ENCODE results near the gene DCAF7. TPM values are rescaled to one million over a fixed set of nuclear protein-coding genes. Genes with fewer than 3 reads are reported as not detected.

Gene DCAF7
- total RNA-seq, 1 experiment from 2014 or later, result 60.4 TPM

- BruUV-seq (replicated peaks), result no TSS peak
- no peaks in the 10 kb centered on the region for H3K9me3 ChIP-seq (ENCODE audit: control insufficient read depth, insufficient read depth, low read depth, low read length)
These were observed 81.3 kb downstream of the DCAF7 start for GRCh38 chr17:63631626-63632025.

DNA sequence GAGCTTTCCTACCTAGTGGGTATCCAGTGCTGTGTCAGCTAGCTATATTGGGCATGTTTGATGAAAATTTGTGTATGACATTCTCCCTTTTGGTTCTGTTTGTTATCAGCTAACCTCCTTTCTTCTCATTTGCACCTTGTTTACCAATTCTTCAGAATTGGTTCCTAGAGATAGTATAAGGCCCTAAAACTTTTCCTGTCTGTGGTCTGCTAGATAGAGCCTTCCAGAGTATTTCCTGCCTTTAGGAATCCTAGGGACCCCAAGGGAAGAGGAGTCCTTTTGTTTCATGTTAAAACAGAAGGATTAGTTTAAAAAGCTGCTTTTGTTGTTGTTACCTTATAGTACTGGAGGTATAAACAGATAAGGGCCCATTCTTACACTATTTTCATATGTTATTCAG lies 83.5 kb downstream of the DCAF7 start:
- Histone ChIP-seq H3K27me3 (ENCODE audit: control insufficient read depth, insufficient read depth, low read length) (no peaks in the 10 kb centered on the region), H3K27ac (ENCODE audit: low read length) (no peak overlapping the region), H3K9me3 (ENCODE audit: control insufficient read depth, insufficient read depth, low read depth, low read length) (no peaks in the 10 kb centered on the region), H3K4me3 (ENCODE audit: low read depth in 2 of 2, low read length in 2 of 2) (no peak overlapping the region), H3K36me3 (ENCODE audit: control insufficient read depth, insufficient read depth, low read length) (no peaks in the 10 kb centered on the region; the same call in 1 of the 2 replicates), H3K4me1 (ENCODE audit: control insufficient read depth, insufficient read depth, low read length) (no peaks in the 10 kb centered on the region)
- in situ Hi-C loops (cut with HindIII; ENCODE audit: low pct_unique_long_range_greater_than_20kb, low sequenced_read_pairs) (no loop called here), intact Hi-C loops (cut with micrococcal nuclease; ENCODE audit: unreplicated experiment) (no loop called here)
- POLR2A ChIA-PET, result no interaction called here
- no peak for TF ChIP-seq POLR2AphosphoS5 (IDR thresholded peaks at IDR 0.05; ENCODE audit: low read depth, low read length)
- ATAC-seq (no peak), DNase-seq (ENCODE audit: low read depth, low spot score) (no peak)
- CTCF ChIA-PET, result no interaction called here
- no TSS peak for BruUV-seq (replicated peaks)

More at GRCh38 chr17:63631626-63632025, 81.3 kb downstream of the DCAF7 start:
- Histone ChIP-seq H3K27me3 (ENCODE audit: control insufficient read depth, insufficient read depth, low read length) (no peaks in the 10 kb centered on the region), H3K27ac (ENCODE audit: low read length) (no peak overlapping the region), H3K4me3 (ENCODE audit: low read depth in 2 of 2, low read length in 2 of 2) (no peak overlapping the region), H3K4me1 (ENCODE audit: control insufficient read depth, insufficient read depth, low read length) (peaks cover under 1% of the 10 kb centered on the region), H3K36me3 (ENCODE audit: control insufficient read depth, insufficient read depth, low read length) (no peaks in the 10 kb centered on the region; the same call in 1 of the 2 replicates)
- ChIA-PET POLR2A (no interaction called here), CTCF (no interaction called here)
- in situ Hi-C loops (cut with HindIII; ENCODE audit: low pct_unique_long_range_greater_than_20kb, low sequenced_read_pairs), result no loop called here
- intact Hi-C loops (cut with micrococcal nuclease; ENCODE audit: unreplicated experiment), result no loop called here
- TF ChIP-seq SIN3A (IDR thresholded peaks at IDR 0.05; ENCODE audit: borderline replicate concordance, insufficient read depth, low read depth, low read length) (no peak), TCF7L2 (IDR thresholded peaks at IDR 0.05; ENCODE audit: low read depth, low read length) (no peak), POLR2AphosphoS5 (IDR thresholded peaks at IDR 0.05; ENCODE audit: low read depth, low read length) (no peak)
- TF ChIP-seq, protein P1, sequence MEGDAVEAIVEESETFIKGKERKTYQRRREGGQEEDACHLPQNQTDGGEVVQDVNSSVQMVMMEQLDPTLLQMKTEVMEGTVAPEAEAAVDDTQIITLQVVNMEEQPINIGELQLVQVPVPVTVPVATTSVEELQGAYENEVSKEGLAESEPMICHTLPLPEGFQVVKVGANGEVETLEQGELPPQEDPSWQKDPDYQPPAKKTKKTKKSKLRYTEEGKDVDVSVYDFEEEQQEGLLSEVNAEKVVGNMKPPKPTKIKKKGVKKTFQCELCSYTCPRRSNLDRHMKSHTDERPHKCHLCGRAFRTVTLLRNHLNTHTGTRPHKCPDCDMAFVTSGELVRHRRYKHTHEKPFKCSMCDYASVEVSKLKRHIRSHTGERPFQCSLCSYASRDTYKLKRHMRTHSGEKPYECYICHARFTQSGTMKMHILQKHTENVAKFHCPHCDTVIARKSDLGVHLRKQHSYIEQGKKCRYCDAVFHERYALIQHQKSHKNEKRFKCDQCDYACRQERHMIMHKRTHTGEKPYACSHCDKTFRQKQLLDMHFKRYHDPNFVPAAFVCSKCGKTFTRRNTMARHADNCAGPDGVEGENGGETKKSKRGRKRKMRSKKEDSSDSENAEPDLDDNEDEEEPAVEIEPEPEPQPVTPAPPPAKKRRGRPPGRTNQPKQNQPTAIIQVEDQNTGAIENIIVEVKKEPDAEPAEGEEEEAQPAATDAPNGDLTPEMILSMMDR (IDR thresholded peaks at IDR 0.05), result no peak
- no peak for DNase-seq (ENCODE audit: low read depth, low spot score)
- ATAC-seq, result no peak

DNA sequence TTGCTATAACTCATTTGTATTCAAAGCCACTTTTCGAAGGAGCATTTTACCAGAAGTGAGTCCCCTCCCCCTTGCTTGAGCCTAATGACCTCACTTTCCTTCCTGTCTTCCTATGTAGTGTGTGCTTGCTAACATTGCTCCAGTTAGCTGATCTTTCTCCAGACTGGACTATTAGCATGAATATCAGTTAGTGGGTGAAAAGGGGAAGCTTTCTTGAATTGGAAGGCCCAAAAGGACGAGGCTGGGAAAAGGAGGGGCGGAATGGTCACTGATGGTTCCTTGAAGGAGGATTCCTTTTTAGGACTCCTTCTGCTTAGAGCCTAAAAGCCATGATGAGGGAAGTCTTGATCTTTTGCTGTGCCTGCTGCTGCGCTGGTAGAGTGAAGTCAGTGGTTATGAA lies 83.9 kb downstream of the DCAF7 start:
- Histone ChIP-seq H3K4me3 (ENCODE audit: low read depth in 2 of 2, low read length in 2 of 2) (no peak overlapping the region), H3K9me3 (ENCODE audit: control insufficient read depth, insufficient read depth, low read depth, low read length) (no peaks in the 10 kb centered on the region), H3K27ac (ENCODE audit: low read length) (no peak overlapping the region), H3K4me1 (ENCODE audit: control insufficient read depth, insufficient read depth, low read length) (no peaks in the 10 kb centered on the region), H3K27me3 (ENCODE audit: control insufficient read depth, insufficient read depth, low read length) (no peaks in the 10 kb centered on the region), H3K36me3 (ENCODE audit: control insufficient read depth, insufficient read depth, low read length) (no peaks in the 10 kb centered on the region; the same call in 1 of the 2 replicates)
- no TSS peak for BruUV-seq (replicated peaks)
- in situ Hi-C loops (cut with HindIII; ENCODE audit: low pct_unique_long_range_greater_than_20kb, low sequenced_read_pairs) (no loop called here), intact Hi-C loops (cut with micrococcal nuclease; ENCODE audit: unreplicated experiment) (no loop called here)
- ChIA-PET POLR2A (no interaction called here), CTCF (no interaction called here)
- TF ChIP-seq, protein P2, sequence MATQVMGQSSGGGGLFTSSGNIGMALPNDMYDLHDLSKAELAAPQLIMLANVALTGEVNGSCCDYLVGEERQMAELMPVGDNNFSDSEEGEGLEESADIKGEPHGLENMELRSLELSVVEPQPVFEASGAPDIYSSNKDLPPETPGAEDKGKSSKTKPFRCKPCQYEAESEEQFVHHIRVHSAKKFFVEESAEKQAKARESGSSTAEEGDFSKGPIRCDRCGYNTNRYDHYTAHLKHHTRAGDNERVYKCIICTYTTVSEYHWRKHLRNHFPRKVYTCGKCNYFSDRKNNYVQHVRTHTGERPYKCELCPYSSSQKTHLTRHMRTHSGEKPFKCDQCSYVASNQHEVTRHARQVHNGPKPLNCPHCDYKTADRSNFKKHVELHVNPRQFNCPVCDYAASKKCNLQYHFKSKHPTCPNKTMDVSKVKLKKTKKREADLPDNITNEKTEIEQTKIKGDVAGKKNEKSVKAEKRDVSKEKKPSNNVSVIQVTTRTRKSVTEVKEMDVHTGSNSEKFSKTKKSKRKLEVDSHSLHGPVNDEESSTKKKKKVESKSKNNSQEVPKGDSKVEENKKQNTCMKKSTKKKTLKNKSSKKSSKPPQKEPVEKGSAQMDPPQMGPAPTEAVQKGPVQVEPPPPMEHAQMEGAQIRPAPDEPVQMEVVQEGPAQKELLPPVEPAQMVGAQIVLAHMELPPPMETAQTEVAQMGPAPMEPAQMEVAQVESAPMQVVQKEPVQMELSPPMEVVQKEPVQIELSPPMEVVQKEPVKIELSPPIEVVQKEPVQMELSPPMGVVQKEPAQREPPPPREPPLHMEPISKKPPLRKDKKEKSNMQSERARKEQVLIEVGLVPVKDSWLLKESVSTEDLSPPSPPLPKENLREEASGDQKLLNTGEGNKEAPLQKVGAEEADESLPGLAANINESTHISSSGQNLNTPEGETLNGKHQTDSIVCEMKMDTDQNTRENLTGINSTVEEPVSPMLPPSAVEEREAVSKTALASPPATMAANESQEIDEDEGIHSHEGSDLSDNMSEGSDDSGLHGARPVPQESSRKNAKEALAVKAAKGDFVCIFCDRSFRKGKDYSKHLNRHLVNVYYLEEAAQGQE (IDR thresholded peaks at IDR 0.05; ENCODE audit: insufficient read depth in 1 of 2, low read depth in 2 of 2, low read length in 1 of 2), result no peak
- no peak for TF ChIP-seq SIN3A (IDR thresholded peaks at IDR 0.05; ENCODE audit: borderline replicate concordance, insufficient read depth, low read depth, low read length)
- ATAC-seq, result no peak
- no peak for DNase-seq (ENCODE audit: low read depth, low spot score)
